Right lung (tissue), 10 donors: ENCODE measurements around the gene OR6Y1. TPM values are rescaled to one million over a fixed set of nuclear protein-coding genes. Genes with fewer than 3 reads are reported as not detected.
A peak's percentile ranks its signal among the peaks of the same experiment; 100 is the strongest.

Experiments used
- DNase-seq, 2 donors: peaks; one replicate each; pipeline ENCODE4 v3.0.0-alpha.2; 2013
- long read RNA-seq, 8 donors: transcript quantifications; one replicate each; lab custom pipeline, GENCODE V29; 2026
- polyA plus RNA-seq, 5 donors: library from polyadenylated mRNA; unstranded; fragments of 120-200 nt; gene quantifications; one replicate each; pipeline versions ENCODE4 v1.2.1 to v1.2.3, GENCODE V29; 2013; ENCODE audit warnings: inconsistent platforms in 1 of 5, low replicate concordance in 1 of 5; ENCODE audit not compliant: insufficient read length in 5 of 5, insufficient read depth in 1 of 5

Gene OR6Y1, protein sequence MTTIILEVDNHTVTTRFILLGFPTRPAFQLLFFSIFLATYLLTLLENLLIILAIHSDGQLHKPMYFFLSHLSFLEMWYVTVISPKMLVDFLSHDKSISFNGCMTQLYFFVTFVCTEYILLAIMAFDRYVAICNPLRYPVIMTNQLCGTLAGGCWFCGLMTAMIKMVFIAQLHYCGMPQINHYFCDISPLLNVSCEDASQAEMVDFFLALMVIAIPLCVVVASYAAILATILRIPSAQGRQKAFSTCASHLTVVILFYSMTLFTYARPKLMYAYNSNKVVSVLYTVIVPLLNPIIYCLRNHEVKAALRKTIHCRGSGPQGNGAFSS
- polyA plus RNA-seq = under 1 TPM in 1 of 5 donors, not detected in 4; 0.13 TPM
- long read RNA-seq, donor 1 = 0 reads
- long read RNA-seq, donor 2 = 0 reads
- long read RNA-seq, donor 3 = 0 reads
- long read RNA-seq, donor 4 = 0 reads
- long read RNA-seq, donor 5 = 0 reads
- long read RNA-seq, donor 6 = 0 reads
- long read RNA-seq, donor 7 = 0 reads
- long read RNA-seq, donor 8 = 0 reads

GRCh38 chr1:158554352-158554751, at the start of gene OR6Y1:
Gene OR6Y1 (minus strand): TSS chr1:158554405. CDS start chr1:158548105, 6,300 bp downstream.
- DNase-seq = no peak

DNA sequence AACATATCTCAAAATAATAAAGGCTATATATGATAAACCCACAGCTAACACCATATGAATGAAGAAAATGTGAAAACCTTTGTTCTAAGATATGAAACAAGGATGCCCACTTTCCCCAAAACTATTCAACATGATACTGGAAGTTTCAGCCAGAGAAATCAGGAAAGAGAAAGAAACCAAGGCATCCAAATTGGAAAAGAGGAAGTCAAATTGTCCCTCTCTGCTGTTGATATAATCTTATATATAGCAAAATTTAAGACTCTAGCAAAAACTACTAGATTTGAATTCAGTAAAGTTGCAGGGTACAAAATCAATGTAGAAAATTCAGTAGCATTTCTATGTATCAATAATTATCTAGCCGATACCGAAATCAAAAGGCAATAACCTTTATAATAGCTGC, 46.5 kb upstream of the OR6Y1 start:
- DNase-seq = no peak

GRCh38 chr1:158586942-158587341, 32.7 kb upstream of the OR6Y1 start:
- DNase-seq = no peak

GRCh38 chr1:158583962-158584361, 29.8 kb upstream of the OR6Y1 start:
- no peak for DNase-seq

GRCh38 chr1:158579733-158580132, 25.5 kb upstream of the OR6Y1 start, which contains the start of gene OR10X1:
Gene OR10X1 (minus strand): TSS chr1:158579899. CDS start chr1:158579899, 0 bp downstream.
- no peak for DNase-seq

GRCh38 chr1:158577561-158577960, 23.4 kb upstream of the OR6Y1 start:
- DNase-seq = no peak

DNA sequence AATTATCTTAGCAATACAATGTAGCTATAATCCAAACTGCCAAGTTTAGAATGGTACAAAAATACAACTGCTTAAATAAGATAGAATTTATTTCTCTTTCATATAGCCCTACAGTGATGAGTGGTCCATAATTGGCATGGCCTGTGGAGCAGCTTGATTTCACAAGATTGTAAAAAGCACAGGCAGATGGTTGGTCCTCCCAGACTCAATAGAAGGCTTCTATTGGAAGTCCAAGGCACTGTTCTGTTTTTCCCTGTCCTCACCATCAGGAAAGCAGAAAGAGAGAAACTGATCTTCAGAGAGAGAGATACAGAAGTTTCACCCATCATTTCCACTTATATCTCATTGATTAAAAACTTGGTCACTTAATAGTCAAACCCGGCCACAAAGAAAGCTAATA, 18.0 kb upstream of the OR6Y1 start:
- DNase-seq = no peak

- DNase-seq = no peak
Observed at GRCh38 chr1:158570480-158570879, 16.3 kb upstream of the OR6Y1 start, which contains the start of gene OR6P1. Gene OR6P1 (minus strand): TSS chr1:158570580. CDS start chr1:158563604, 6,976 bp downstream.

GRCh38 chr1:158564608-158565007, 10.4 kb upstream of the OR6Y1 start:
- DNase-seq = no peak

GRCh38 chr1:158563853-158564252, 9.6 kb upstream of the OR6Y1 start:
- no peak for DNase-seq

DNA sequence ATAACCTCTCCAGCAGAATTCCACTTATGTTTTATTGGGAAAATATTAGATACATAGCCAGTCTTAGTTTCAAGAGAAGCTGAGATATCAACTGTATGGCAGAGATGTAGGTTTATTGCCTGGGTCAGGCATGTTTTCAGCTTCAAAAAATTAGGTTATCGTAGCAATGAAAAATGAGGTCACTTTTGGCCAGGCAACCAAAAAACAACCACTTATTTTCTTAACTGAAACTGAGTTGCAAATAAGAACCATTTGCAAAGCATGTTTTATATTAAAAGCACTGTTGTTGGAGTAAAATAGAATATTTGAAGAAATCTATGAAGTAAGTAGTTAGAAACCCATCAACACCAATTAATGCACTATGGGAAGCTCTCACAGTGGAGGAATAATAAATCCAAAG, 5.5 kb upstream of the OR6Y1 start:
- DNase-seq = no peak

DNA sequence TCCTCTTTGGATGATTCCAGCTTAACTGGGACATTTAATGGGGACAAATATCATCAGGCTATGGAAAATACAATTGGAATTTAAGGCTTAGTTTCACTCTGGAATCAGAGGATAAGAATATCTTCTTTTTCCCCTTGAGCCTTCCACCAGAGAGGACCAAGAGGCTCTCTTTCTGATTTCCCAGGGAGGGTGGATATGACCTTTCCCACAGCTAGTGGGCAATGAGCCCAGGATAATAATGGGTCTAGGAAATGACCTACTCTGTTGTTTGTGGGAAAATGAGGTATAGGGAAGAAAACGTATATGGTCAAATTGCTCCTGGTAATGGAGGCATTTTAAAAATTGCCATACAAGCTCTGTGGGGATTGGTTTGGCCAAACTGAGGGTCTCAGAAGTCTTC, 1.9 kb downstream of the OR6Y1 start:
- DNase-seq = no peak

DNA sequence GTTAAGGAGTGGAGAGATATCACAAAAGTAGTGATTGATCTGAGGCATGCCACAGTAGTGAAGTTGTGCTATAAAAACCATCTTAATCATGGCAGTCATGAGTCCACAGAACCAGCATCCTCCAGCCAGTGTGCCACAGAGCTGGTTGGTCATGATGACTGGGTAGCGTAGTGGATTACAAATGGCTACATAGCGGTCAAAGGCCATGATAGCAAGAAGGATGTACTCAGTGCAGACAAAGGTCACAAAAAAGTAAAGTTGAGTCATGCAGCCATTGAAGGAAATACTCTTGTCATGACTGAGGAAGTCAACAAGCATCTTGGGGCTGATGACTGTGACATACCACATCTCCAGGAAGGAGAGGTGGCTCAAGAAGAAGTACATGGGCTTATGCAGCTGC, 6.7 kb downstream of the OR6Y1 start:
- DNase-seq = no peak

DNA sequence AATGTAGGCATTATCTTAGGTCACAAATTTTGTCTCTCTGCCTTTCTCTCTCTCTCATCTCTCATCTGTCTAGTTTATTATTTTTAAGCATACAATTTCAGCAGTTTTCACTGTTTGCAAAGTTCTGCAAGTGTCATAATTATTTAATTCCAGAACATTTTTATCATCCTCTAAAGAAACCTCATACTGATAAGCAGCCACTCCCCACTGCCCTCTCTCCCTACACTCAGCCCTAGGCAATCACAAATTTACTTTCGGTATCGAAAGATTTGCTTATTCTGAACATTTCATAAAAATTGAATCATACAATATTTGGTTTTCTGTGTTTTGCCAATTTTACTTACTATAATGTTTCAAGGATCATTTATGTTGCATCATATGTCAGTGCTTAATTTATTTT, 16.6 kb downstream of the OR6Y1 start:
- no peak for DNase-seq

GRCh38 chr1:158534496-158534895, 19.7 kb downstream of the OR6Y1 start:
- DNase-seq = no peak

GRCh38 chr1:158527190-158527815, 26.9 kb downstream of the OR6Y1 start:
- DNase-seq = peak in 1 of 2 donors; percentile 15

DNA sequence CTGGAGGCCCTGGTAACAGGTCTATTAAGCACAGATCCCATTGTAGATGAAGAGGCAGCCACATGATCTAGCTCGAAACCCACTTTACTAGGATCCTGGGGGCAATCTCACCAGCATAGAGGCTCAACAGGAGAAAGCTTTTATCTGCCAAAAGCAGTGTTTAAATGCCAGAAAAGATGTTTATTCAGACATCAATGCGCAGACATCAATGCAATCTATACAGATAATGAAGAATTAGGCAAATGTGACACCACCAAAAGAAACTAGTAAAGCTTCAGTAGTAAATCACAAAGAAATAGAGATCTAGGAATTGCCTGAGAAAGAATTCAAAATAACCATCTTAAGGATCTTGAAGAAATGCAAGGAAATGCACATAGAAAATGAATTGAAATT, 32.5 kb downstream of the OR6Y1 start:
- DNase-seq = no peak

DNA sequence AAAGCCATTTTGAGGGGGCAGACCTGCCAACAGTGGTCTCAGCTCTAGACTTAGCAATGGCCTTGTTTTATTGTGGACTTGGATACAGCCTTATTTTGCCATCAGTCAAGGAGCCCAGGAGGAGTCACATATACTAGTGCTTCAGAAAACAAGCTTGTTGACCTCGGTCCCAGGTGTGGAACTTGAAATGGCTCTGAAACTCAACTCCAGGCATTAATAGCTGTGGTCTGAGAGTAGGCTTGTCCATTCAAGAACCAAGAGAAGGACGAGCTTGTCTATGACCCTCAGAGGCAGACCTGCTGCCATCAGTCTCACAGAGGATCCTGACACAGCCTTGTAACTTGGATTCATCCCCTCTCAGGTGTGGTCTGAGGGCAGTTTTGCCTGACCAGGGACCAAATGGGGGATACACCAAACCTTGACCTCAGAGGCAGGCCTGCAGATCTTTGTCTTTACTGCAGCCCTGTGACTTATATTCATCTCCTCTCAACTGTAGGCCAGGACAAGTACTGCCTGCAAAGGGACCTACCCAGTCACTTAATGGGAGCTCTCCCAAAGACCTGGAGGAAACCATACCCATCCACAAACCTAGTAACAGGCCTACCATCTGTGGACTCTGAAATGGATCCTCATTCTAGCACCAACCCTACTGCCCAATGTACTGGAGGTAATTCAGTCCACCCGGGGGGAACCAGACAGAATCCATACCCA, 33.1 kb downstream of the OR6Y1 start:
- no peak for DNase-seq

- no peak for DNase-seq
Observed at GRCh38 chr1:158520021-158520420, 34.2 kb downstream of the OR6Y1 start.

DNA sequence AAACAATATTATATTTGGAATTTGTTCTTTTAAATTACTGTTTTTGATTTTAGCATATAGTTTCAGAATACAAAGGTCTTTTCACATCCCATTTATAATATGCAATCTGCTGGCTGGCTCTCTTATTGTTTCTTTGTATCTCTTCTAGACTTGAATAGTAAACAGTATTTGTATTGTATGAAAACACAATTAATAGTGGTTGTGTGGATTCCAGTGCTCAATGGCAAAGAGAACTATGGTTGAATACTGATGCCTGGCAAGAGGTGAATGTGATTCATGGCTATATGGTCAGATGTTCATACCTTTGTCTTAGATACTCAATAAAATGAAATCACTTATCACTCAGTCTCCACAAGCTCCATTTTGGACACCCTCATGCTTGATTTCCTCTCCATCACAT, 37.2 kb downstream of the OR6Y1 start:
- DNase-seq = no peak

- no peak for DNase-seq
Observed at GRCh38 chr1:158509471-158510156, 44.6 kb downstream of the OR6Y1 start.

- no peak for DNase-seq
Observed at GRCh38 chr1:158507511-158507910, 46.7 kb downstream of the OR6Y1 start.
